ENCODE data around the gene GAPDH.
A peak's percentile ranks its signal among the peaks of the same experiment; 100 is the strongest.
"Not testable (repeated sequence)": the region's sequence is repeated elsewhere in the genome, so short reads cannot be mapped to it uniquely, and the experiment has no call there.

- peak in 2 of 4 experiments; percentile 23 to 44 for TF ChIP-seq CTCF (IDR thresholded peaks at IDR 0.05)
- TF ChIP-seq POLR2A (IDR thresholded peaks at IDR 0.05) = not testable (repeated sequence)
Observed at GRCh38 chr12:6558014-6558760, 23.9 kb downstream of the GAPDH start.

Data from uterus (tissue), 2 donors.